ENCODE results near the gene CORO1C. TPM values are rescaled to one million over a fixed set of nuclear protein-coding genes. Genes with fewer than 3 reads are reported as not detected.

The CORO1C gene
- polyA plus RNA-seq, 1 experiment: 532 TPM

DNA sequence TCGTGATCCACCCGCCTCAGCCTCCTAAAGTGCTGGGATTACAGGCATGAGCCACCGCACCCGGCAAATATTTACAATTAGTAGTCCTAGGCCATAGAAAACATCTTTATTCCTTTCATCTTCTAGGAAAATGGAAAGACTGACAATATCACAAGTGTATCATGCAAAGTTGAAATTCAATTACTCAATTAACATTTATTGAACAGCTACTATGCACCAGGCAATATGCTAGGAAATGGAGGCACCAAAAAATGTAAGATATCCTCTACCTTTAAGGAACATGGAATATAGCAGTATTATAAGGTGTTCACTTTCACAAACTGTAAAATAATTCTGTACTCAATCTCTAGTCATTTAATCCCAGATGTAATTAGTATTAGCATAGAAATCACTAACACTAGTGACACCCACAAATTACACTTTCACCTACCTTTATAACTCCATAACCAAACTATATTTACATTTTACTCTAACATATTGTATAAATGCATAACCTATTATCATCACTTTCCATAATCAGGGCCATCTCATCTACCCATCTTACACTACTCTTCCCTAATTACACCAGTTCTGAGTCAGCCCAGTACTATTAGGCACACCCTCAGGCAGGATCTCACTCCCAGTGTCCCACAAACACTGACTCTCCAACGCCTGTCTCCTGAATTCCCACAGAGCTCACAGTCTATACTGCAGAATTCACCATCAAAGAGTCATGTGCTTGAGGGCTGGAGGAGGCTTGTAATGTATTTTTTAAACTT, 10.4 kb downstream of the CORO1C start:
- Histone ChIP-seq H3K4me3 (ENCODE audit: low read depth, low read length) (no peak overlapping the region), H3K36me3 (ENCODE audit: control insufficient read depth, insufficient read depth, low read length) (no peaks in the 10 kb centered on the region), H3K27me3 (ENCODE audit: control insufficient read depth, insufficient read depth, low read length) (no peaks in the 10 kb centered on the region)
- DNase-seq (ENCODE audit: low read depth): no peak
- TF ChIP-seq, protein P1, sequence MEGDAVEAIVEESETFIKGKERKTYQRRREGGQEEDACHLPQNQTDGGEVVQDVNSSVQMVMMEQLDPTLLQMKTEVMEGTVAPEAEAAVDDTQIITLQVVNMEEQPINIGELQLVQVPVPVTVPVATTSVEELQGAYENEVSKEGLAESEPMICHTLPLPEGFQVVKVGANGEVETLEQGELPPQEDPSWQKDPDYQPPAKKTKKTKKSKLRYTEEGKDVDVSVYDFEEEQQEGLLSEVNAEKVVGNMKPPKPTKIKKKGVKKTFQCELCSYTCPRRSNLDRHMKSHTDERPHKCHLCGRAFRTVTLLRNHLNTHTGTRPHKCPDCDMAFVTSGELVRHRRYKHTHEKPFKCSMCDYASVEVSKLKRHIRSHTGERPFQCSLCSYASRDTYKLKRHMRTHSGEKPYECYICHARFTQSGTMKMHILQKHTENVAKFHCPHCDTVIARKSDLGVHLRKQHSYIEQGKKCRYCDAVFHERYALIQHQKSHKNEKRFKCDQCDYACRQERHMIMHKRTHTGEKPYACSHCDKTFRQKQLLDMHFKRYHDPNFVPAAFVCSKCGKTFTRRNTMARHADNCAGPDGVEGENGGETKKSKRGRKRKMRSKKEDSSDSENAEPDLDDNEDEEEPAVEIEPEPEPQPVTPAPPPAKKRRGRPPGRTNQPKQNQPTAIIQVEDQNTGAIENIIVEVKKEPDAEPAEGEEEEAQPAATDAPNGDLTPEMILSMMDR (IDR thresholded peaks at IDR 0.05; ENCODE audit: insufficient read depth, low read depth, low read length): no peak
- ChIA-PET CTCF (interaction anchor here (1.3 kb wide), 1 partner anchor 56 kb away, joined by 6 read pairs; no protein-coding TSS in a partner anchor), POLR2A (interaction anchor here (0.5 to 0.6 kb wide), 2 partner anchors 36 to 182 kb away, joined by 3 read pairs; no protein-coding TSS in a partner anchor)

DNA sequence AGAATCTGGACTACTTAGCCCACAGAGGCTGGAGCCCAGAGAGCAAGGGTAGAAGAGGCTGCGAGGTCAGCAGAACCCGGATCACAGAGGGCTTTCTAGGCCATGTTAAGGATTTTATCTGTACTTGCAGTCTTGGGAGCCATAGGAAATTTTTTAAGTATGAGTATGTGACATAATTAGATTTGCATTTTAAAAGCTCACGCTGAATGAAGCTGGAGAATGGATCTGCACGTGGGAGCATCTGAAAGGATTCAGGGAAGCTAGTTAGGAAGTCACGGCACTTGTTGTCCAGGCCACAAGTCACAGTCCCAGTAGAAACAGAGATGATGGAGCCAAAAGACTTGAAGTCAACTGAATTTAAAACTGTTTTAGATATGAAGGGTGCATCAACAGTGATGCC, 14.1 kb downstream of the CORO1C start:
- POLR2A ChIA-PET: no interaction called here
- Histone ChIP-seq H3K4me3 (ENCODE audit: low read depth, low read length) (no peak overlapping the region), H3K27me3 (ENCODE audit: control insufficient read depth, insufficient read depth, low read length) (no peaks in the 10 kb centered on the region), H3K36me3 (ENCODE audit: control insufficient read depth, insufficient read depth, low read length) (no peaks in the 10 kb centered on the region)
- DNase-seq (ENCODE audit: low read depth): no peak
- CTCF ChIA-PET: interaction anchor here (0.8 to 2.4 kb wide), 4 partner anchors 23 to 86 kb away, joined by 3 to 7 read pairs (median 3); no protein-coding TSS in a partner anchor
- TF ChIP-seq, protein P1 (IDR thresholded peaks at IDR 0.05; ENCODE audit: insufficient read depth, low read depth, low read length): no peak

DNA sequence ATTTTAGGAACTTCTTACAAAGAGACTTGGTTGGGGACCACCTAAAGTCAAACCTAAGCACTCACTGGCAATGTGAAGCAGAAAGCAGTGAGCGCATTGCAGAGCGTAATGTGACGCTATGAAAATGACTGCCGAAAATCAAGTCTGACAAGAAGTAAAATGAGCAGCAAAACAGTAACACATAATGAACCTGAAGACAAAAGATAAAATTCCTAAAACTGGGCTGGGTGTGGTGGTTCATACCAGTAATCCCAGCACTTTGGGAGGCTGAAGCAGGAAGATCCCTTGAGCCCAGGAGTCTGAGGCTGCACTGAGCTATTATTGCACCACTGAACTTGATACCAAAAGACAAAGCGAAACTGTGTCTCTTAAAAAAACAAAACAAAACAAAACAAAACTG, 16.5 kb downstream of the CORO1C start:
- DNase-seq (ENCODE audit: low read depth): no peak
- ChIA-PET CTCF (no interaction called here), POLR2A (no interaction called here)
- no peak overlapping the region for H3K4me3 ChIP-seq (ENCODE audit: low read depth, low read length)
- no peaks in the 10 kb centered on the region for H3K27me3 ChIP-seq (ENCODE audit: control insufficient read depth, insufficient read depth, low read length)
- H3K36me3 ChIP-seq (ENCODE audit: control insufficient read depth, insufficient read depth, low read length): no peaks in the 10 kb centered on the region
- TF ChIP-seq, protein P1 (IDR thresholded peaks at IDR 0.05; ENCODE audit: insufficient read depth, low read depth, low read length): no peak

DNA sequence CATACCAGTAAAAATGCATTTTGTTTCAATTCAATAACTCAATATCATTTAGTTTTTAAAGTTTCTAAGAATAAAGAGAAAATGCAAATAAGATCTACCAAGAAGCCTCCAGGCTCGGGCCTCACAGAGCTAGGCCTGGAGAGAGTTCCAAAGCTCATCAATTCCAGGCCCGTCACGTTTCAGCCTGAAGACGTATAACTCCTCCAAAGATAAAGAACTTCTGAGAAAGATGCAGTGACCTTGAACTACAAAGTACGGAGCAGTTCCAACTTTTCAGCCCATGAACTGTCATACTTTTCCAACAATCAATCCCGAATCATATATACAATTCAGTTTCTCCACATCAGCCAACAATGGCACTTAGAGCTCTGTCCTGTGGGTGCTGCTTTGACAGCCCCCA, 17.8 kb downstream of the CORO1C start:
- ChIA-PET POLR2A (interaction anchor here (0.6 kb wide), 1 partner anchor 22 kb away, joined by 3 read pairs; no protein-coding TSS in a partner anchor), CTCF (interaction anchor here (1.3 kb wide), 2 partner anchors 11 to 15 kb away, joined by 3 to 4 read pairs; no protein-coding TSS in a partner anchor)
- Histone ChIP-seq H3K36me3 (ENCODE audit: control insufficient read depth, insufficient read depth, low read length) (no peaks in the 10 kb centered on the region), H3K27me3 (ENCODE audit: control insufficient read depth, insufficient read depth, low read length) (no peaks in the 10 kb centered on the region), H3K4me3 (ENCODE audit: low read depth, low read length) (no peak overlapping the region)
- DNase-seq (ENCODE audit: low read depth): no peak
- TF ChIP-seq, protein P1 (IDR thresholded peaks at IDR 0.05; ENCODE audit: insufficient read depth, low read depth, low read length): no peak

DNA sequence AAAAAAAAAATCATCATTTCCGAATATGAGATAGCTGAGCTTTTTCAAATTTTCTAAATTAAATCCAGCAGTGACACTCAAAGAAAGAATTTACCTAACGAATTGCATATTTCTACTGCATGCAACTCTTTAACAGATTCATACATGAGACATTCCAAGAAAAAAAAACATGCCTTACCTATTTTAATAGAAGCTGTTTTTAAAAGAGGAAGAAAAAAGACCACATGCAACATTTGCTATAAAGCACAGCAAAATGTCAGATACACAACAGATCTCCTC, 18.5 kb downstream of the CORO1C start:
- CTCF ChIA-PET: interaction anchor here (1.3 kb wide), 2 partner anchors 10 to 14 kb away, joined by 3 to 4 read pairs; no protein-coding TSS in a partner anchor
- H3K27me3 ChIP-seq (ENCODE audit: control insufficient read depth, insufficient read depth, low read length): no peaks in the 10 kb centered on the region
- no peaks in the 10 kb centered on the region for H3K36me3 ChIP-seq (ENCODE audit: control insufficient read depth, insufficient read depth, low read length)
- H3K4me3 ChIP-seq (ENCODE audit: low read depth, low read length): no peak overlapping the region
- POLR2A ChIA-PET: interaction anchor here (0.6 kb wide), 2 partner anchors 21 to 442 kb away, joined by 3 to 5 read pairs; no protein-coding TSS in a partner anchor
- DNase-seq (ENCODE audit: low read depth): no peak
- TF ChIP-seq, protein P1 (IDR thresholded peaks at IDR 0.05; ENCODE audit: insufficient read depth, low read depth, low read length): no peak

Measured in BJ (cell line).